OCI-LY7 (cell line): ENCODE measurements around the gene PLA2G12A. TPM values are rescaled to one million over a fixed set of nuclear protein-coding genes. Genes with fewer than 3 reads are reported as not detected.
A peak's percentile ranks its signal among the peaks of the same experiment; 100 is the strongest.

Experiments used
- BruUV-seq: library from RNA; stranded (reverse); fragments of 400-500 nt; replicated peaks from 2 replicates; lab custom pipeline; 2021; lab: Mats Ljungman, UMichigan
- CTCF ChIA-PET: fragments of 300-600 bp; sonication (Branson Sonifier 250); formaldehyde crosslinking; loops from one replicate; lab custom pipeline; 2022; ENCODE audit warnings: antibody characterized with exemption; ENCODE audit not compliant: unreplicated experiment; lab: Charles Lee
- POLR2A ChIA-PET: fragments of 300-600 bp; sonication (Branson Sonifier 250); formaldehyde crosslinking; loops from one replicate; lab custom pipeline; 2022; ENCODE audit warnings: antibody characterized with exemption; lab: Charles Lee
- DNase-seq: peaks from one replicate; pipeline ENCODE4 v3.0.0-alpha.2; 2015; ENCODE audit warnings: low spot score
- H2AFZ ChIP-seq: fragments of 200-600 bp; sonication (generic), shearing (Covaris generic); 2 replicates; pipeline ENCODE4 v1.6.1; 2014; ENCODE audit warnings: mild to moderate bottlenecking, antibody characterized with exemption, low read length, moderate library complexity
- H3K27ac ChIP-seq: fragments of 200-600 bp; sonication (generic); 2 replicates; pipeline ENCODE4 v1.5.1; 2014; ENCODE audit warnings: mixed run types, low read depth, mild to moderate bottlenecking, moderate library complexity, low read length, inconsistent platforms; ENCODE audit not compliant: poor library complexity, severe bottlenecking
- H3K36me3 ChIP-seq: fragments of 200-600 bp; sonication (generic); 2 replicates; pipeline ENCODE4 v1.6.1; 2014; ENCODE audit warnings: mild to moderate bottlenecking, antibody characterized with exemption, low read length, moderate library complexity, mixed read lengths; ENCODE audit not compliant: insufficient read depth
- H3K4me1 ChIP-seq: fragments of 200-600 bp; sonication (generic); 2 replicates; pipeline ENCODE4 v1.5.1; 2014; ENCODE audit warnings: mild to moderate bottlenecking, low read length; ENCODE audit not compliant: insufficient read depth, poor library complexity, severe bottlenecking
- H3K4me2 ChIP-seq: fragments of 200-600 bp; sonication (generic); 2 replicates; pipeline ENCODE4 v1.6.1; 2014; ENCODE audit warnings: mild to moderate bottlenecking, low read length
- H3K4me3 ChIP-seq: fragments of 200-600 bp; sonication (generic); 2 replicates; pipeline ENCODE4 v1.5.1; 2014; ENCODE audit warnings: mild to moderate bottlenecking, low read depth, low read length; ENCODE audit not compliant: poor library complexity, severe bottlenecking
- H3K79me2 ChIP-seq: fragments of 200-600 bp; sonication (generic); 2 replicates; pipeline ENCODE4 v1.6.1; 2016; ENCODE audit warnings: low read depth, mild to moderate bottlenecking, low read length, moderate library complexity, mixed read lengths; ENCODE audit not compliant: insufficient read depth
- H3K9me2 ChIP-seq: fragments of 200-600 bp; sonication (generic); 2 replicates; pipeline ENCODE4 v1.6.1; 2016; ENCODE audit warnings: mild to moderate bottlenecking, low read length, mixed read lengths; ENCODE audit not compliant: insufficient read depth
- H3K9me3 ChIP-seq: fragments of 200-600 bp; sonication (generic); 2 replicates; pipeline ENCODE4 v1.6.1; 2014; ENCODE audit warnings: mild to moderate bottlenecking, mixed run types, low read length, mixed read lengths
- H4K20me1 ChIP-seq: fragments of 200-600 bp; sonication (generic); 2 replicates; pipeline ENCODE4 v1.6.1; 2014; ENCODE audit warnings: mild to moderate bottlenecking, antibody characterized with exemption, low read length, moderate library complexity, mixed read lengths; ENCODE audit not compliant: insufficient read depth
- CTCF ChIP-seq: fragments of 200-600 bp; sonication (generic); conservative IDR thresholded peaks from 2 replicates; pipeline ENCODE4 v1.5.1; 2014; ENCODE audit warnings: mild to moderate bottlenecking, antibody characterized with exemption, low read length, moderate library complexity, mixed read lengths
- EZH2phosphoT487 ChIP-seq: fragments of 200-600 bp; sonication (generic); IDR thresholded peaks from 2 replicates; pipeline ENCODE4 v1.6.1; 2018; ENCODE audit warnings: low read depth, borderline replicate concordance, mild to moderate bottlenecking, mixed run types, antibody characterized with exemption, low read length, moderate library complexity, mixed read lengths
- intact Hi-C: fragments of 100-400 bp; cut with micrococcal nuclease; formaldehyde crosslinking; loops from one replicate; pipeline ENCODE4 v1.10.0; 2022; ENCODE audit not compliant: unreplicated experiment
- total RNA-seq, 2 experiments: library from RNA; depleted of rRNA in 1 of 2; stranded (reverse); fragments of >200 nt in 1 of 2; shearing (Covaris generic) in 1 of 2; gene quantifications; 2 replicates each; pipeline ENCODE4 v1.2.3, GENCODE V29; 2014 to 2022

PLA2G12A gene
- total RNA-seq, 2 experiments from 2014 or later, result 18.1 to 35.9 TPM

- H3K4me1 ChIP-seq, result peaks cover 11% of the 10 kb centered on the region
- H3K79me2 ChIP-seq, result peaks cover 7% of the 10 kb centered on the region; the same call in 1 of the 2 replicates
- H3K4me3 ChIP-seq, result no peak overlapping the region
- no peaks in the 10 kb centered on the region for H3K36me3 ChIP-seq
- no peaks in the 10 kb centered on the region for H4K20me1 ChIP-seq
- no peaks in the 10 kb centered on the region for H3K9me2 ChIP-seq
- no TSS peak for BruUV-seq
- DNase-seq, result no peak
- H2AFZ ChIP-seq, result no peak overlapping the region
- intact Hi-C loops, result no loop called here
- ChIA-PET CTCF (no interaction called here), POLR2A (interaction anchor here (0.7 kb wide), 1 partner anchor 11 kb away, joined by 3 read pairs; no protein-coding TSS in a partner anchor)
- no peak overlapping the region for H3K4me2 ChIP-seq
- H3K27ac ChIP-seq, result no peak overlapping the region
- TF ChIP-seq EZH2phosphoT487, result no peak
- no peak for TF ChIP-seq CTCF
- no peaks in the 10 kb centered on the region for H3K9me3 ChIP-seq
Observed at GRCh38 chr4:109733728-109734127, 3.9 kb upstream of the PLA2G12A start.

GRCh38 chr4:109730619-109731545, 1.0 kb upstream of the PLA2G12A start:
- Histone ChIP-seq H3K36me3 (peaks cover 8% of the 10 kb centered on the region; the same call in 1 of the 2 replicates), H3K4me1 (peaks cover 21% of the 10 kb centered on the region), H3K27ac (no peak overlapping the region), H3K9me2 (no peaks in the 10 kb centered on the region), H4K20me1 (no peaks in the 10 kb centered on the region), H3K4me3 (peak overlapping the region; percentile 66), H3K79me2 (peaks cover 20% of the 10 kb centered on the region; the same call in 1 of the 2 replicates), H2AFZ (peak overlapping the region; percentile 94), H3K9me3 (no peaks in the 10 kb centered on the region), H3K4me2 (peak overlapping the region; percentile 64)
- no TSS peak for BruUV-seq
- ChIA-PET POLR2A (interaction anchor here (0.6 to 1.4 kb wide), 7 partner anchors 27 to 586 kb away, joined by 3 to 4 read pairs (median 3); partner anchors contain the start of genes CASP6 and ELOVL6), CTCF (interaction anchor here (1.3 kb wide), 1 partner anchor 13 kb away, joined by 3 read pairs; no protein-coding TSS in a partner anchor)
- no peak for DNase-seq
- TF ChIP-seq EZH2phosphoT487 (no peak), CTCF (no peak)
- intact Hi-C loops, result no loop called here
